NOMO-1 treated with DMSO at 0.1 percent for 48 hours (cell line): ENCODE results near the gene VPS26B.
A peak's percentile ranks its signal among the peaks of the same experiment; 100 is the strongest.
"Not testable (repeated sequence)": the region's sequence is repeated elsewhere in the genome, so short reads cannot be mapped to it uniquely, and the experiment has no call there.

ENCODE experiments used
- DNase-seq: peaks from one replicate; lab custom pipeline; 2025; ENCODE audit not compliant: unreplicated experiment; lab: John Stamatoyannopoulos, UW

The VPS26B gene

DNA sequence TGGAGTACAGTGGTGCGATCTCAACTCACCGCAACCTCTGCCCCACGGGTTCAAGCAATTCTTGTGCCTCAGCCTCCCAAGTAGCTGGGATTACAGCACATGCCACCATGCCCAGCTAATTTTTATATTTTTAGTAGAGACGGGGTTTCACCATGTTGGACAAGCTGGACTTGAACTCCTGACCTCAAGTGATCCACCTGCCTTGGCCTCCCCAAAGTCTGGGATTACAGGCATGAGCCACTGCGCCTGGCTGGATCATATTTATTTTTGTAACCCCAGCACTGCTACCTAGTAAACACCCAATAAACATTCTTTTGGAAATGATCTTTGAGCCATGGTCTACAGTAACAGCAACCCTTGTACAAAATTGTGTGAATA, 30.7 kb downstream of the VPS26B start:
- not testable (repeated sequence) for DNase-seq

DNA sequence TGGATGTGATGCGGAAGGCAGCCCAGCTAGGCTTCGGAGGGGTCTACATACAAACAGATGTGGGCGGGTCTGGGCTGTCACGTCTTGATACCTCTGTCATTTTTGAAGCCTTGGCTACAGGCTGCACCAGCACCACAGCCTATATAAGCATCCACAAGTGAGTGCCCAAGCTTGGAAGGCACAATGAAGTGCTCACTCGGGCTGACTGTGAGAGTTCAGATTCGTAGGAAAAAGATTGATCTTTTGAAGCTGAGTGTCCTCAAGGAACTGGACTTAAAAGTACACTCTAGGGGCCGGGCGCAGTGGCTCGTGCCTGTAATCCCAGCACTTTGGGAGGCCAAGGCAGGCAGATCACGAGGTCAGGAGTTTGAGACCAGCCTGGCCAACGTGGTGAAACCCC, 32.6 kb downstream of the VPS26B start:
- DNase-seq = no peak

DNA sequence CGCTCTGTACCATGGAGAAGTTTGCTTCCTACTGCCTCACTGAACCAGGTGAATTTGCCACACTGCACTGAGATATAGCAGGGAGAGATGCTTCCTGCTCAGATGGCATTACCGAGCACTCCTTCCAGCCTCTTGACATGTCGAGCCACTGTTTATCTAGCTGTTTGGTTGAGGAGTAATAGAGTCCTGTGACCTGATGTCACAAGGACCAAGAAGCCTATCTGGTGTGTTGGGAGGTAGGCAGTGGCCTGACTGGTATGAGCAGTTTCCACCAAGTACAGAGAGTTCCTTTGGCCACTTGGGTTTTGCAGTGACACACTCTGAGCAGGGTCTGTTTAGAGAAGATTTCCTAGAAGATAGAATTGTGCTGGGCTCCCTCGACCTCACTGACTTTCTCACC, 34.1 kb downstream of the VPS26B start:
- DNase-seq = no peak

DNA sequence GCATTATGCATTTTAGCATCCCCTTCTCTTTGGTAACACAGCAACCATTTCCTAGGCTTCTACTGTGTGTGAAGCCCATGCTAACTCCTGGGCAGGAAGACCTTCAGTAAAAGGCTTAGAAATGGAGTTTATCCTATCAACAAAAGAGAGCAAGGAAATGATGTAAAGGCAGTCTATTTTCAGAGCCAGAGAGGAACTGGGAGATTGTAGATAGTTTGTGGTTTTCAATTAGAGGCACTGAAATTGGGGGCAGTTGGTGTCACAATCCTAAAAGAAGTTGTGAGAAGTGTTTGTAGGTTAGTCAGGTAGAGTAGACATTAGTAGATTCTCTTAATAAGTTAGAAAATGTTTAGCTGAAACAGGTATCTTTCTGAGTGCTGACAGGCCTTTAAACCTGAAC, 36.0 kb downstream of the VPS26B start:
- peak; percentile 96 for DNase-seq

DNA sequence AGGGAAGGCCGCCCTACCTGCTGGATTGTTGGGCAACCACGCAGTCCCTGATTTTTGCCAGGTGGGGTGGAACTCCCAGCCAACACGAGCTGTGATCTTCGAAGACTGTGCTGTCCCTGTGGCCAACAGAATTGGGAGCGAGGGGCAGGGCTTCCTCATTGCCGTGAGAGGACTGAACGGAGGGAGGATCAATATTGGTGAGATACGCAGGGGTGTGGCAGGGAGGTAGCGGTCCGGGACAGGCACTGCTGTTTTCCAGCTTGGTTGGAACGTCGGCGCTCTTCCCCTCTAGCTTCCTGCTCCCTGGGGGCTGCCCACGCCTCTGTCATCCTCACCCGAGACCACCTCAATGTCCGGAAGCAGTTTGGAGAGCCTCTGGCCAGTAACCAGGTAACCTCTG, 36.5 kb downstream of the VPS26B start:
- DNase-seq = no peak

DNA sequence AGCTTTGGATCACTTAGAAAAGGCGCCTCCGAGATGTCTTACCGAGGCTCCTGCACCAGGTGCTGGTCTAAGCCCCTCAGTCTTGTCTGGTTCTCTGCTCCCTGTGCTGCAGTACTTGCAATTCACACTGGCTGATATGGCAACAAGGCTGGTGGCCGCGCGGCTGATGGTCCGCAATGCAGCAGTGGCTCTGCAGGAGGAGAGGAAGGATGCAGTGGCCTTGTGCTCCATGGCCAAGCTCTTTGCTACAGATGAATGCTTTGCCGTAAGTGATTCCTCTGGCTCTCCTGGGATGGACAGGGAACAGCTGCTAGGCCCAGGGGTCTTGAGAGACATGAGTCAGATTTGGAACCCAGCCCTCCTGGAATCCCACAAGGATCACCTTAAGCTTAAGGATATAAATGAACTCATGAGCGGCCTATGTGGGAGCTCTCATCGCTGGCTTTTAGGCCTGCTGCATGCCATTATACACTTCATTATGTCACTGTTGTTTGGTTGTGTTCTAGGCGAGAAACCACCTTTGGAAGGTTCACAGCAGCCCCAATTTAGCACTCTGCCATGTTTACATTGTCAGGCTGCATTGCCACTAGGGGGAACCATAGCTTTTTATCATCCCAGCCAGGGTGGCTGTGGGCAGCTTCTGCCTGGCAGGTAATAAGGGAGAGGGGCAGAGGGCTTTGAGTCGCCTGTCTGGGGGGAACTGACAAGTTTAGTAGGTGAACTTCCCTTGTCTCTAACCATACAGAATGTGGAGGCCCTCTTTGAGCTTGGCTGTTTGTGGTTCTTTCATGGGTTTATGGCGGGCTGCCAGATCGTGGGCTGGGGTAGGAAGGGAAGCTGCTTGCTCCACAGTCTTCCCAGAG, 37.4 kb downstream of the VPS26B start:
- DNase-seq = no peak

DNA sequence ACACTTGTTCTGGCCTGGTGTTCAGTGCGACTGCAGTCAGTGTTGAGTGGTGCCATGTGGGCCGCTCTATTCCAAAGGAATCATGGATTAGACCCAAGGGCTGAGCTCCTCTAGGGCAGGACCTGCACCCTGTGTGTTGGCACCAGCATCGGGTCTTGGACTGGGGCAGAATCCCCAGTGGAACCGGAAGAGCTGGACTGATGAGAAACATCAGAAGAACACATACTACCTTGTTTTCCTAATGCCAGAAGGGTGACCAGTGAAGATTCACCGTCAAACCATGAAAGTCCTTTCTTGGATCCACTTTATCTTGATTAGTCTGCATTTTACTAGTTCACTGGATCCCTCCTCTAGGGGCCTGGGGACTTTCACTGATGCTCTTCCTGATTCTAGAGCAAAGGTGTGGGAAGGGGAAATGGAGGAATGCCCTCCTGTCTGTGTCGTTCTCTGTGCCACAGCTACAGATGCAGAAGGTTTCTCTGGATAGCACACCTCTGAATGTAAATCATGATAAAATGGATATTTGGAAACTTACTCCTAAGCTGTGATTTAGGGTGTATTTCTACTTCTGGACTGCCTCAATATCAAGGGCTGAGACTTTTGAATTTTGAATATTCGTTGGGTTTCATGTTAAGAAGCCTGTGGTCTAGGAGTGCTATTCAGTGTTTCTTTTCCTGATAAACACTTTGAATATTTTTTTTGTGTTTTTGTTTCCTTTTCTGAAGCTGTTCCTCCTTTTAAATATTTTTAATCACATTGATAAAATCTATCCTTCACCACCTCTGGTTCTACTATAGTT, 40.7 kb downstream of the VPS26B start:
- no peak for DNase-seq

DNA sequence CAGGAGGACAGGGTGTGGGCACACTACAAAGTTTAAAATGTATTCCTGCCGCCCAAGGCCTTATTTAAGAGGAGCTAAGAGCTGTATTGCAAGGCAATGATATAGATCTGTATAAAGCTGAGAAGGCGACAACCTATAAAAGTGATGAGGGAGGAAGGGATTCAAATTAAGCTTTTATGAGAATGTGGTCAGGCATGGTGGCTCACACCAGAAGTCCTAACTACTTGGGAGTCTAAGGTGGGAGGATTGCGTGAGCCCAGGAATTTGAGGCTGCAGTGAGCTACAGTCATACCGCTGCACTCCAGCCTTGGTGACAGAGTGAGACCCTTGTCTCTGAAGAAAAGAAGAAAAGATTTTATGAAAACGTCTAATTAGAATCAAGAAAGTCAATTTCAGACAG, 42.0 kb downstream of the VPS26B start:
- DNase-seq = peak; percentile 44

DNA sequence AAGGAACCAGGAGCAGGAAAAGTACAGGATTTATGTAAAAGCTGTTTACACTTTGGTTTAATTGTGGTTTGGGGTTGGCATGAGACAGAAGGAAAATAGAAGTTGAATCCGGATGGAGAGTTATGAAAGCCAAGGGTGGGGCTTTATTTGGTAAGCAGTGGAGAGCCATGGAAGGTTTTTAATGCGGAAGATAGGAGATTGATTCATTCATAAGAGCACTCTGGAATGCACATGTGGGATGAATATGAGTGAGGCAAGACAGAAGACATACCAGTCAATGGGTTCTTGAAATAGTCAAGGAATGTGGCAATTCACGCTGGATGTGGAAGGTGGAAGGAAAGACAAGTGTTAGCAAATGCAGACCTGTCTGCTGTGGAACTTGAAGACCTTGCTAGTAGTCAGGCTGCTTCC, 42.4 kb downstream of the VPS26B start:
- DNase-seq = peak; percentile 81

DNA sequence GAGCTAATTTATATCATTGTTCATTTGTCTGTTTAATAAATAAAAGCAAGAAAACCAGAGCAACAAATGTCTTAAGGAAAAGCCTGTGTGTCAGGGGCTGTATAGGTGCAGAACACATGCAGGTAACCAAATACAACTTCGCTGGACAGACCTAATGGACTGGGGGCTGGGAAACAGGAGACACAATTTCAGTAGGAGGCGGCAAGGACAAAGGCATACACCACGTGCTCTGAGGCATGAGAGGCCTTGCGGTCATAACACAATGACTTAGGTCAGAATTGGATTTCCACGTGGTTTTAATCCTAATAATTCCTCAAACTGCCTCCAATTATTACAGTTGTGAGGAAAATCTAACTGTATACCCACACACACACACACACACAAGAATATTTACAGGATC, 43.0 kb downstream of the VPS26B start:
- no peak for DNase-seq

DNA sequence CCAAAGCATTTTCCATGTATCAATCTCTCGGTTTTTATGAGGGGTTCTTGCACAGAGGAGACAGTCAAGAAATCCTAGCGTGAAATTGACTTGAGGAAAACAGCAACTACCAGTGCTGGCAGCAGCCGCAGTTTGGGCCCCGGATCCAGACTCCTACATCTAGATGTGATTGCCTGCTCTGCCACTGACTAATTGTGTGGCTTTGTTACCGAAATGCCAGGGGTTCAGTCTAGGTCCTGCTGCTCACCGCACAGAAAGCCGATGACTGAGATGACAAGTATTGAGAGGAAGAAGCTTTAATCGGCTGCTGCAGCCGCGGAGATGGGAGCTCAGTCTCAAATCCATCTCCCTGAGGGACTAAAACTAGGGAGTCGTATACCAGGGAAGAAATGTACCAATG, 43.5 kb downstream of the VPS26B start:
- DNase-seq = no peak

DNA sequence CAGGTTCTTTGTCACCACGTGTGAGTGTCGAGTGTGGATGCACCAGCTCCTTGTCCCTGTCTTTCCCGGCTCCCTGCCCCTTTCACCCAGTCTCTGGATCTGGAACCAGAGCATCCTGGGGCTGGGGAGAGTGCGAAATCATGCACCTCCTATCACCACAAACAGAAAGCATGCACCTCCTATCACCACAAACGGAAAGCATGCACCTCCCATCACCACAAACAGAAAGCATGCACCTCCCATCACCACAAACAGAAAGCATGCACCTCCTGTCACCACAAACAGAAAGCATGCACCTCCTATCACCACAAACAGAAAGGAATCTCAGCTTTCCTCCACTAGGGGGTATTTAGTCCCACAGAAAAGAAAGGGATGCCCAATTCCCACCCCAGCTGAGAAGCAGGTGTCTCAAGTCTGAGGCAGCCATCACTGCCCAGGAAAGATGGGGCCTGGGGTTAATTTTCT, 45.8 kb downstream of the VPS26B start:
- no peak for DNase-seq

DNA sequence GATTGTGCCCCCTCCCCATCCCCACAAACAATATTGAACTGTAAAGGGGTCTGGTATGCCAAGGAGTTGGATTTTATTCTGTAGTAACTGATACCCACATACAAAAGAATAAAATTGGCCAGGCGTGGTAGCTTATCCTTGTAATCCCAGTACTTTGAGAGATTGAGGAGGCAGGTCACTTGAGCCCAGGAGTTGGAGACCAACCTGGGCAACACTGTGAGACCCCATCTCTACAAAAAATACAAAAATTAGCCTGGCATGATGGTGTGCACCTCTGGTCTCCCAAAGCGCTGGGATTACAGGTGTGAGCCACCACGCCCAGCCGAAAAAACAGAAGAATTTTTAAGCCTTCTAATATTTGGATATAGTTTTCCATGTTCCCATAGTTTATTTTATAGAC, 47.5 kb downstream of the VPS26B start:
- DNase-seq = no peak

DNA sequence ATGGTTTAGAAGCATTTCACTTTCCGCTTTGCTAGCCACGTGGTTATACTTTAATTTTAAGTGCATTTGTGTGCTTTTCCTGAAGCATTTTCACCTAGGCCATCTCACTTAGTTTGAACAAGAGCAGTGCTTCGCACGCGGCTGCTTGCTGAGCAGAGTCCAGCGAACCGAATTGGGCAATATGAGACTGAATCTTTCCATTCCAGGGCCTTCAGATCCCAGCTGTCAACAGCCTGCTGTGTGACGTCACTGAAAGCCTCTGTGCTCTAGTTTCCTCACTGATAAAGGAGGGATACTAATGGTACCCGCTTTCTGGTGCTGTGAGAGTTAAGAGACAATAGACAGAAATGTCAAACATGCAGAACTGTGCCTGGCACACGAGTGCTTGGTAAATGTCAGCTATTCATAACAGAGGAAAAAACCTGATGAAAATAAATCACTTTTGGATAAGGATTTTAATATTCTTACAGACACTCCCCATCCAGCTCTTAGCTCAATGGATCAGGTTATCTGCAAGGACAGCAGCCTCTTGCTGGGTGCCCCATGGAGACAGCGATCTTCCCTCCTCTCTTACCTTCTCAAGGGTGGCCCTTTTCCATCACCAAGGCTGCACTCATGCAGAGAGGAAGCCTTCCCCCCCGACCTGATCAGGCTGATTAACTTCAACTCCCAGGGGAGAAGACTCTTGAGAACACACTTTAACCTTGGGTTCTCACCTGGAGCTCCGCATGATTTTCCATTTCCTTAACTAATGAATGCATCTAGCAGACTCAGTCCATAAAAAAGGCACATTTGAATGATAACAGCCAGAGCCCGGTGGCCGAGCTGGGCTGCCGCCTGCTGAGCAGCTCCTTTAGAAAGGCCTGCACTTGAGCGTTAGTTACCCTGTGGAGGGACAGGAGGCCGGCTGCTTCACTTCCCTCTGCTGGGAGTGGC, 48.2 kb downstream of the VPS26B start:
- no peak for DNase-seq

DNA sequence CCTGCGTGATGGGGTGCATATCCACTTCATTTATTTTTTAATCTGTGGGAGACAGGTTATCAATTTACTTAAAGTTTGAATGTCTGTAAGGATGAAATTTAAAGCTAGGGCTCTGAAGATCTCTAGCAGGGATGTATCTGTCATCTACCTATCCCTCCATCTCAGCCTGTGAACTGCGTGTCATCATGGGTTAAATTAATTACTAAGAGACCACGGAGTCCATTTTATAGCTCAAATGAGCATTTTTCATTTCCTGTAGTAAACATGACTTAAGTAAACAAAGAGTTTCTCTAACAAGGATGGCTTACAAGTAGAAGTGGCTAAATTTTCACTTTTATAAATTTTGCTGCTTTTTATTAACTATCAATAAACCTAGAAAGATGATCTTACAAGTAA, 48.8 kb downstream of the VPS26B start:
- no peak for DNase-seq

DNA sequence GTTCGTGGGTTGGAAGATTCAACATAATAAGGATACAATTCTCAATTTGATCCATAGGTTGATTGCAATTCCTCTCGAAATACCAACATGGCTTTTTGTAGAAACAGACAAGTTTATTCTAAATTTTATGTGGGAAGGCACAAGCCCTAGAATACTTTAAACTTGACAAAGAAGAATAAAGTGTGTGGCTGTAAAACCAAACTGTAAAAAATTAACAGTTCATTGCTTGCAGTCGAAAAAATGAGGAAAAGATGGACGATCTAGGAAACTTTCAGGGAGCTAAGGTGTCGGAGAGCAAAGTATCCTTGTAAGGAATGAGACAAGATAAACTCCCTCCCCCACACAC, 50.7 kb downstream of the VPS26B start:
- DNase-seq = no peak

DNA sequence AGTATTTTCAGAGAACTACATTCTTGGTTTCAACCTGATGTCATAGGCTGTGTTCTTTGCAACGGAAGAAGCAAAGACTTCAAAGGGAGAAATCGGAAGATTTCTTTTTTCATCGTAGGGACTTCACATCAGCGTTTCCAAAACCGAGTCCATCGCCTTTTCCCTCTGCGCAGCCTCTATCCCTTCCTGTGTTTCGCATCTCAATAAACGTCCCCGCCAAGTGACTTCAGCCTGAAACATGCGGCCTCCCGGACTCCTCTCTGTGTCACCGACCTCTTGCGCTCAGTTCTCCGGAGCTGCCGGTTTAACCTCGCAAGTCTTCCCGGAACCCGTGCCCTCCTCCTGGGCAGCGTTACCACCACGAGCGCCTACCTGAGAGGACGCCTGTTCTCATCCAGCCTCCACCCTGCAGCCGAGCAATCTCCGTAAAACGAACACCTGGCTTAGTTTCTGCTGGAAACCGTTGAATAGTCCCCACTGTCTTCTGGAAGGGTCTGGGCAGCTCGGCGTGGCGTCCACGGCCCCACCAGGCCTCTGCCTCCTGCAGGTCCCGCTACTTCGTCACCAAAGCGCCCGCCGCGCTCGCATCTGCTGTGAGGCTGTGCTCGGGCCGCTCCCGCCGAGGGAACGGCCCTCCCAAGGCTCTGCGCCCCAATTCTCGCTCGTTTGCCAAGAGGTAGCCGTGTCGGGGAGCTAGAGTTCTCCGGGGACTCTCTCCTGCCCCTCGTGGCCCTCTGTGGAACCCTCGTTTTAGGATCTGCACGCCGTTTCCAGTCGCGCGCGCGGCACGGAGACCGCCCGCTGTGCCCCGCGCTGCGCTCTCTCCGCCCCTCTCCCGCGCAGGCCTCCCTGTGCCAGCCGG, 51.3 kb downstream of the VPS26B start, which contains the start of gene GLB1L3:
Gene GLB1L3, plus strand, starts transcription at position 846 of the 862 bp plus-strand sequence. CDS start 362 bp downstream, outside the sequence.
- DNase-seq = peak; percentile 25

DNA sequence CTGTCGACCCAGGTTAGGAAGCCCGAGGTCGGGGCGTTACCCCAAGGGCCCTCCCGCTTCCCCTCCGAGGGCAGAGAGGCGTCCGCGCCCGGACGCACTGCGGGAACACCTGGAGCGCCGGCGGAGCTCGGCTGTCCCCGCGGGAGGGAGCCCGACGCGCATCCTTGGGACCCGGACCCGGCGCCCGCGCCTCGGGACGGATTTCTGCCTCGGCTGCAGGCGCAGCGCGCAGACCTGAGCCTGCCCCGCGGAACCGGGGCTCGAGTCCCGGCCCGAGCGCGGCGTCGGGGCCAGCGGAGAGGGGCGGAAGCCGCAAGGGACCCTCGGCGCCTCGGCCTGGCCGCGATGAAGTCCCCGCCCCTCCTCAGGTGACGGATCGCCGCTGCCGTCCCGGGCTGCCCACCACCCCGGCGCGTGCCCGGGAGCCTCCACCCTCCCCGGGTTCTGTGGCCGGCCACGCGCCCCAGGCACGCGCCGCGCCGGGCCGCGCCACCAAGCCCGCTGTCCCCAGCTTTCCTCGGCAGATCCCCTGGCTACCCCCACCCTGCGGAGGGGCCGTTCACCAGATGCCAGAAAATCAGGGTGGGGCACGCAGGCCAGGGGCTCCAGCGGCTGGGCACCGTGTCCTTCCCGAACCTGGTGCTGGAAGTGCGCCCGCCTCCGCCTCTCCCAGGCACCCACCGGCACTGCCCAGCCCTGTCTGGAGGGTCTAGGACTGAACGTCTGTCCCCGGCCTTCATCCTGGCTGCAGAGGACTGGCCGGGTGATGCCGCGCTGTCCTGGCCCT, 52.1 kb downstream of the VPS26B start:
- DNase-seq = no peak
